HepG2 (cell line): ENCODE results near the gene ADRM1. TPM values are rescaled to one million over a fixed set of nuclear protein-coding genes. Genes with fewer than 3 reads are reported as not detected.
A peak's percentile ranks its signal among the peaks of the same experiment; 100 is the strongest.

Source experiments
- CREBL2 ChIP-seq: sonication (generic); formaldehyde crosslinking; IDR thresholded peaks from 2 replicates; pipeline ENCODE4 v1.8.1; 2023; ENCODE audit warnings: missing genetic modification reagents, mild to moderate bottlenecking, borderline replicate concordance
- DR1 ChIP-seq: sonication (generic); formaldehyde crosslinking; IDR thresholded peaks from 2 replicates; pipeline ENCODE4 v1.8.0; 2021; ENCODE audit warnings: mild to moderate bottlenecking, missing genetic modification reagents, inconsistent platforms
- E2F1 ChIP-seq: sonication (generic); formaldehyde crosslinking; IDR thresholded peaks from 2 replicates; pipeline ENCODE4 v1.5.0; 2020; ENCODE audit warnings: missing genetic modification reagents
- GMEB1 ChIP-seq: sonication (generic); formaldehyde crosslinking; IDR thresholded peaks from 2 replicates; pipeline ENCODE4 v1.5.1; 2020; ENCODE audit warnings: missing genetic modification reagents, mild to moderate bottlenecking, borderline replicate concordance
- GTF2F1 ChIP-seq: fragments of 150-350 bp; IDR thresholded peaks from 2 replicates; pipeline ENCODE4 v1.6.1; 2014; ENCODE audit warnings: low read length
- HIVEP1 ChIP-seq: sonication (generic); formaldehyde crosslinking; IDR thresholded peaks from 2 replicates; pipeline ENCODE4 v1.4.0; 2020; ENCODE audit warnings: mild to moderate bottlenecking, missing genetic modification reagents
- MXD4 ChIP-seq: IDR thresholded peaks from 2 replicates; pipeline ENCODE4 v1.6.1; 2016; ENCODE audit warnings: mild to moderate bottlenecking, missing biosample characterization, missing genetic modification reagents
- ONECUT2 ChIP-seq: sonication (generic); formaldehyde crosslinking; IDR thresholded peaks from 2 replicates; pipeline ENCODE4 v1.4.0; 2020; ENCODE audit warnings: missing genetic modification reagents
- PBX2 ChIP-seq: IDR thresholded peaks from 2 replicates; pipeline ENCODE4 v1.6.1; 2016; ENCODE audit warnings: control low read depth
- PBX3 ChIP-seq: sonication (generic); formaldehyde crosslinking; IDR thresholded peaks from 2 replicates; pipeline ENCODE4 v1.8.1; 2023; ENCODE audit warnings: missing genetic modification reagents, inconsistent platforms, borderline replicate concordance
- RARG ChIP-seq: sonication (generic); formaldehyde crosslinking; IDR thresholded peaks from 2 replicates; pipeline ENCODE4 v1.4.0; 2020; ENCODE audit warnings: low read depth, mild to moderate bottlenecking, missing genetic modification reagents
- RCOR2 ChIP-seq: IDR thresholded peaks from 2 replicates; pipeline ENCODE4 v1.6.1; 2016; ENCODE audit warnings: missing biosample characterization, missing genetic modification reagents
- SAFB2 ChIP-seq: sonication (generic); formaldehyde crosslinking; IDR thresholded peaks from 2 replicates; pipeline ENCODE4 v1.5.1; 2020; ENCODE audit warnings: missing genetic modification reagents, low read depth, mild to moderate bottlenecking, borderline replicate concordance
- TARDBP ChIP-seq: sonication (generic); formaldehyde crosslinking; IDR thresholded peaks from 2 replicates; pipeline ENCODE4 v1.8.0; 2022; ENCODE audit warnings: mild to moderate bottlenecking, missing genetic modification reagents
- TFE3 ChIP-seq: IDR thresholded peaks from 2 replicates; pipeline ENCODE4 v1.6.1; 2016
- ZBTB3 ChIP-seq: sonication (generic); formaldehyde crosslinking; IDR thresholded peaks from 2 replicates; pipeline ENCODE4 v1.4.0; 2020; ENCODE audit warnings: low read depth, mild to moderate bottlenecking, moderate library complexity, missing genetic modification reagents, borderline replicate concordance
- ZFP36L2 ChIP-seq: sonication (generic); formaldehyde crosslinking; IDR thresholded peaks from 2 replicates; pipeline ENCODE4 v1.4.0; 2020; ENCODE audit warnings: missing genetic modification reagents
- ZNF10 ChIP-seq: sonication (generic); formaldehyde crosslinking; IDR thresholded peaks from 2 replicates; pipeline ENCODE4 v1.4.0; 2020; ENCODE audit warnings: mild to moderate bottlenecking, low read depth, missing genetic modification reagents, borderline replicate concordance
- ZNF383 ChIP-seq: sonication (generic); formaldehyde crosslinking; IDR thresholded peaks from 2 replicates; pipeline ENCODE4 v1.4.0; 2020; ENCODE audit warnings: missing genetic modification reagents, mild to moderate bottlenecking, borderline replicate concordance
- ZNF441 ChIP-seq: sonication (generic); formaldehyde crosslinking; IDR thresholded peaks from 2 replicates; pipeline ENCODE4 v1.7.0; 2021; ENCODE audit warnings: missing genetic modification reagents, borderline replicate concordance
- ZNF616 ChIP-seq: sonication (generic); formaldehyde crosslinking; IDR thresholded peaks from 2 replicates; pipeline ENCODE4 v1.5.0; 2020; ENCODE audit warnings: low read depth, mild to moderate bottlenecking, missing genetic modification reagents
- polyA plus RNA-seq, 8 experiments: library from polyadenylated mRNA; depleted of rRNA in 3 of 8; stranded (reverse) in 7 of 8; unstranded in 1 of 8; fragments of >200 nt; fragmentation: Illumina TruSeq in 4 of 8; extraction: Trizol in 4 of 8; gene quantifications; 2 replicates each; pipeline versions ENCODE4 v1.2.1 to v1.2.3, GENCODE V29; 2011 to 2016; ENCODE audit warnings: low read depth in 4 of 8, missing spikeins in 1 of 8, mixed read lengths in 1 of 8; ENCODE audit not compliant: insufficient read depth in 1 of 8
- total RNA-seq, 5 experiments: library from RNA; depleted of rRNA; stranded (reverse); fragments of >200 nt; fragmentation: Illumina TruSeq; extraction: Trizol; gene quantifications; 2 replicates each; pipeline ENCODE4 v1.2.3, GENCODE V29; 2016; ENCODE audit warnings: low read depth in 1 of 5

The ADRM1 gene
- total and polyA plus RNA-seq, 2 of the 13 experiments (the other 11 are each of a cell fraction or from before 2014, with no cell fraction given): 92.9 to 154 TPM

- peak; percentile 28; the same call in 1 of the 2 replicates for TF ChIP-seq TARDBP (CRISPR knock-in tag)
- peak; percentile 80; the same call in 1 of the 2 replicates for TF ChIP-seq DR1 (CRISPR knock-in tag)
- no peak for TF ChIP-seq ZNF441 (CRISPR knock-in tag)
- no peak for TF ChIP-seq ZNF383 (CRISPR knock-in tag)
- peak; percentile 21; the same call in 1 of the 2 replicates for TF ChIP-seq ZNF616
- TF ChIP-seq RCOR2: no peak
- peak; percentile 71; the same call in 1 of the 2 replicates for TF ChIP-seq SAFB2 (CRISPR knock-in tag)
- no peak for TF ChIP-seq HIVEP1
- TF ChIP-seq MXD4 (CRISPR knock-in tag): peak; percentile 43; the same call in 1 of the 2 replicates
- no peak for TF ChIP-seq CREBL2 (CRISPR knock-in tag)
- peak; percentile 89 for TF ChIP-seq E2F1
- no peak; the same call in 1 of the 2 replicates for TF ChIP-seq ZBTB3 (CRISPR knock-in tag)
- TF ChIP-seq GMEB1 (CRISPR knock-in tag): peak; percentile 91
- TF ChIP-seq ZFP36L2: no peak
- no peak for TF ChIP-seq GTF2F1
- TF ChIP-seq RARG (CRISPR knock-in tag): no peak
- peak; percentile 56; the same call in 1 of the 2 replicates for TF ChIP-seq TFE3
- peak; percentile 94 for TF ChIP-seq PBX2 (CRISPR knock-in tag)
- no peak for TF ChIP-seq ZNF10
- peak; percentile 98; the same call in 1 of the 2 replicates for TF ChIP-seq PBX3 (CRISPR knock-in tag)
- TF ChIP-seq ONECUT2 (CRISPR knock-in tag): no peak
These were observed at the start of gene ADRM1 (continued) for GRCh38 chr20:62302341-62303061.
